Cardiac muscle cell (in vitro differentiated cells and primary cell): ENCODE data around the gene PRKX. TPM values are rescaled to one million over a fixed set of nuclear protein-coding genes. Genes with fewer than 3 reads are reported as not detected.
"Not testable (repeated sequence)": the region's sequence is repeated elsewhere in the genome, so short reads cannot be mapped to it uniquely, and the experiment has no call there.

ENCODE experiments used
- DNase-seq, 2 donors: peaks; one replicate each; pipeline versions ENCODE4 v3.0.0 to v3.0.0-alpha.2; 2010 to 2017; ENCODE audit warnings: low read depth in 1 of 2, low spot score in 1 of 2
- H3K27ac ChIP-seq: fragments of 200-600 bp; sonication (generic); 2 replicates; pipeline ENCODE4 v1.5.1; 2016
- H3K27me3 ChIP-seq: fragments of 200-600 bp; sonication (generic); 2 replicates; pipeline ENCODE4 v1.6.0; 2016; ENCODE audit warnings: control low read depth
- H3K36me3 ChIP-seq: fragments of 200-600 bp; sonication (generic); 2 replicates; pipeline ENCODE4 v1.5.1; 2016; ENCODE audit warnings: control low read depth
- H3K4me1 ChIP-seq: fragments of 200-600 bp; sonication (generic); 2 replicates; pipeline ENCODE4 v1.8.1; 2017; ENCODE audit warnings: low read depth, mild to moderate bottlenecking, mixed run types
- H3K4me3 ChIP-seq: fragments of 200-600 bp; sonication (generic); 2 replicates; pipeline ENCODE4 v1.5.1; 2016; ENCODE audit warnings: mild to moderate bottlenecking
- H3K9me3 ChIP-seq: fragments of 200-600 bp; sonication (generic); 2 replicates; pipeline ENCODE4 v1.5.1; 2017; ENCODE audit warnings: low read depth, mild to moderate bottlenecking, control low read depth
- polyA plus RNA-seq: library from polyadenylated mRNA; unstranded; fragments of >200 nt; fragmentation: Nextera tagmentation; extraction: Ambion mirVana; gene quantifications from 2 replicates; pipeline ENCODE4 v1.2.1, GENCODE V29; 2016
- total RNA-seq: library from RNA; depleted of rRNA; stranded (reverse); fragments of >200 nt; gene quantifications from 2 replicates; pipeline ENCODE4 v1.2.3, GENCODE V29; 2016
- TF ChIP-seq, protein P1 (sequence below): IDR thresholded peaks from 2 replicates; pipeline ENCODE4 v1.5.1; 2012; ENCODE audit warnings: low read depth, mild to moderate bottlenecking, low read length

Gene PRKX
- total and polyA plus RNA-seq, 2 experiments from 2014 or later = 8.4 to 12.2 TPM

DNA sequence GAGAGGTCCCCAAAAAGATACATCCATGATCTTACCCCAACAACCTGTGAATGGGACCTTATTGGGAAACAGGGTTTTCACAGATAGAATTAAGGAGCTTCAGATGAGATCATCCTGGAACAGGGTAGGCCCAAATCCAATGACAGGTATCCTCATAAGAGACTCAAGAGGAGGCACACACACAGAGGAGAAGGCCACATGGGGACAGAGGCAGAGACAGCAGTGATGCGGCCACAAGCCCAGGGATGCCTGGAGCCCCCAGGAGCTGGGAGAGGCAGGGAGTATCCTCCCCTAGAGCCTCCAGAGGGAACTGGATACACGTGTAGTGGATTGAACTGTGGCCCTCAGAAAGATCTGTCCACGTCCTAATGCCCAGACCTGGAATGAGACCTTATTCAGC lies 82.3 kb downstream of the PRKX start:
- H3K4me1 ChIP-seq = no peaks in the 10 kb centered on the region
- H3K36me3 ChIP-seq = no peaks in the 10 kb centered on the region
- H3K4me3 ChIP-seq = no peak overlapping the region
- no peaks in the 10 kb centered on the region for H3K27me3 ChIP-seq
- no peaks in the 10 kb centered on the region for H3K9me3 ChIP-seq
- TF ChIP-seq, protein P1, sequence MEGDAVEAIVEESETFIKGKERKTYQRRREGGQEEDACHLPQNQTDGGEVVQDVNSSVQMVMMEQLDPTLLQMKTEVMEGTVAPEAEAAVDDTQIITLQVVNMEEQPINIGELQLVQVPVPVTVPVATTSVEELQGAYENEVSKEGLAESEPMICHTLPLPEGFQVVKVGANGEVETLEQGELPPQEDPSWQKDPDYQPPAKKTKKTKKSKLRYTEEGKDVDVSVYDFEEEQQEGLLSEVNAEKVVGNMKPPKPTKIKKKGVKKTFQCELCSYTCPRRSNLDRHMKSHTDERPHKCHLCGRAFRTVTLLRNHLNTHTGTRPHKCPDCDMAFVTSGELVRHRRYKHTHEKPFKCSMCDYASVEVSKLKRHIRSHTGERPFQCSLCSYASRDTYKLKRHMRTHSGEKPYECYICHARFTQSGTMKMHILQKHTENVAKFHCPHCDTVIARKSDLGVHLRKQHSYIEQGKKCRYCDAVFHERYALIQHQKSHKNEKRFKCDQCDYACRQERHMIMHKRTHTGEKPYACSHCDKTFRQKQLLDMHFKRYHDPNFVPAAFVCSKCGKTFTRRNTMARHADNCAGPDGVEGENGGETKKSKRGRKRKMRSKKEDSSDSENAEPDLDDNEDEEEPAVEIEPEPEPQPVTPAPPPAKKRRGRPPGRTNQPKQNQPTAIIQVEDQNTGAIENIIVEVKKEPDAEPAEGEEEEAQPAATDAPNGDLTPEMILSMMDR = no peak
- H3K27ac ChIP-seq = no peak overlapping the region
- DNase-seq = no peak

- no peak overlapping the region for H3K27ac ChIP-seq
- H3K4me3 ChIP-seq = no peak overlapping the region
- TF ChIP-seq, protein P1 = no peak
- no peaks in the 10 kb centered on the region for H3K27me3 ChIP-seq
- no peaks in the 10 kb centered on the region for H3K9me3 ChIP-seq
- no peak for DNase-seq
- no peaks in the 10 kb centered on the region for H3K36me3 ChIP-seq
- no peaks in the 10 kb centered on the region for H3K4me1 ChIP-seq
Observed at GRCh38 chrX:3627594-3627993, 85.9 kb downstream of the PRKX start.

DNA sequence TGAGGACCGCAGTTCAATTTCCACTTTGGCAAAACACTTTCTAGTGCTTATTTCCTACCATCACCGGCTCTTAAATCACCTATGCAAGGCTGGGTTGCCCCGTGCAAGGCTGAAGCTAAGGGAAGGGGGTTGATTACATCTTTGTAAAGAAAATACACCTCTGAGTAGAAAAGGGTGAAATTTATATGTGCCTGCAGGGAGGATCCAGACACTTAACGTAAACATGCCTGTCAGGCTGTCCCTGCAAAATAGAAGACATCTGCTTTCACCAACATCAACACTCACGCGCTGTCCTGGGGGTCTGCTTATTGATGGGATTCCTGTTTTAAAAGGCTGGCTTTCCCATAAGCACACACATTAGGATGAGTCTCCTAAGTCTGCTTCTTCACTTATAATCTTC lies 92.0 kb downstream of the PRKX start:
- Histone ChIP-seq H3K4me1 (no peaks in the 10 kb centered on the region), H3K36me3 (no peaks in the 10 kb centered on the region), H3K27me3 (no peaks in the 10 kb centered on the region), H3K9me3 (no peaks in the 10 kb centered on the region), H3K4me3 (no peak overlapping the region), H3K27ac (no peak overlapping the region)
- no peak for DNase-seq
- TF ChIP-seq, protein P1 = no peak

DNA sequence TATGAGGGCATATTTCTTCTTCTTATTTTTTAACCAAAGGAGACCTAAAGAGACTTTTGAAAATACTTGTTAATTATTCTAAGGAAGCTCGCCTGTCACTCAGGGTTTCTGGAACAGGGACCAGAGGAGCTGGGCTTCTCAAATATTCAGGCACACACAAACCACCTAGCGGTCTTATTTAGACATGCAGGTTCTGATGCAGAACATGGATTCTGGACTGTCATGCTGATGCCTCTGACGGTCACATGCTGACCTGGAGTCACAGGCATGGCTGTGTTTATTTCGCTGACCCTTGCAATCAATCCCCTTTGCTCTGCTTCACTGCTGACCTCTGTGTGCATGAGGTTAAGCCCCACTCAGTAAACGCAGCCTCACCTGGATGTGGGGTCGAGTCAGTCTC lies 101.7 kb downstream of the PRKX start:
- H3K27me3 ChIP-seq, H3K9me3 ChIP-seq, DNase-seq, H3K4me3 ChIP-seq, H3K4me1 ChIP-seq, H3K36me3 ChIP-seq, H3K27ac ChIP-seq: not testable (repeated sequence)

DNA sequence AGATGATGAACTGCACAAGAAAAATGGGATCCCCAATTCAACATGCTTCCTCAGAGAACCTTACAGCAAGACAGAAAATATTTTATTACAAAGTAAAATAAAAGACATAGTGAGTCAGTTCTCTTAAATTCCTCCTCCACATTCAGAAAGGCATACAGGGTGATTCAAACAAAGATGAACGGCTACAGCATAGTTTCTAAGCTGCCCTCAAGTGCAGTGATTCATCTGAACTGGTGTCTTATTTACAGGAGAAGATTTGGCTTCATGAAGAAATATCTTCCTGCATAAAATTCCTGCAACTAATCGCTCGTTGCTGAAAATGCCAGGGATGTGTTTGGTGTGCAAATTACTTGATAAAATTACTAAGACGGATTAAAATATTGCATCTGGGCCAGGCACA lies 103.6 kb downstream of the PRKX start:
- DNase-seq = peak in 1 of 2 donors; percentile 48
- TF ChIP-seq, protein P1 = no peak
- no peaks in the 10 kb centered on the region for H3K27me3 ChIP-seq
- H3K36me3 ChIP-seq = no peaks in the 10 kb centered on the region
- no peaks in the 10 kb centered on the region for H3K9me3 ChIP-seq
- H3K4me1 ChIP-seq = no peaks in the 10 kb centered on the region
- H3K4me3 ChIP-seq = no peak overlapping the region
- no peak overlapping the region for H3K27ac ChIP-seq

DNA sequence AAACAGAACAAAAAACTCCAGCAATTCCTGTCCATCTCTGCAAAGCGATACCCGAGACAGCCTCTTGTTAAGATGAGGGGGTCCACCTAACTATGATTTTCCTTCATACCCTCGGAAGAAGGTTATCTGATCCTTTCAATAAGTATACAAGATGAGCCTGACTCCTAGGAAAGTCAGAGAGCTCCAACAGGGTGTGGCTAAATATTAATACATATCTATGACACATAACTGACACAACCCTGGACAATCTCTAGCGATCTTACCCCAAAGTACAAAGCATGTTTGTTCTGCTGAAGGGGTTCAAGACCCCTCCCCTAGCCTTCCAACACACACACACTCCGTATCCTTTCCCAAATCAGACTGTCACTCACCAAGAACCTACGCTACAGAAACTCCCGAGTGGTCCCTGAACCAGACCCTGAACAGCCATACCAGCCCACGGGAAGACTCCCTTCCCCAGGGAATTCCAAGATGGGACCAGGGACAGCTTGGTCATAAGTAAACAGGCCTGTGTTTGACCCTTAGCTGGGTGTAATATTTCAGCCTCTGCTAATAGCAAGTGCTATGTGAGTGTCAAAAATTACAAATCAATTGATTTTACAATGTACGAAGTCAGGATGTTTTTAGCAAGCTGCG lies 110.3 kb downstream of the PRKX start:
- Histone ChIP-seq H3K27ac (no peak overlapping the region), H3K4me1 (no peaks in the 10 kb centered on the region), H3K4me3 (no peak overlapping the region), H3K36me3 (no peaks in the 10 kb centered on the region), H3K27me3 (no peaks in the 10 kb centered on the region), H3K9me3 (no peaks in the 10 kb centered on the region)
- DNase-seq = no peak
- TF ChIP-seq, protein P1 = no peak
